Measurements from ENCODE around the gene SLCO1A2.
"Not testable (repeated sequence)": the region's sequence is repeated elsewhere in the genome, so short reads cannot be mapped to it uniquely, and the experiment has no call there.

SLCO1A2 gene, protein sequence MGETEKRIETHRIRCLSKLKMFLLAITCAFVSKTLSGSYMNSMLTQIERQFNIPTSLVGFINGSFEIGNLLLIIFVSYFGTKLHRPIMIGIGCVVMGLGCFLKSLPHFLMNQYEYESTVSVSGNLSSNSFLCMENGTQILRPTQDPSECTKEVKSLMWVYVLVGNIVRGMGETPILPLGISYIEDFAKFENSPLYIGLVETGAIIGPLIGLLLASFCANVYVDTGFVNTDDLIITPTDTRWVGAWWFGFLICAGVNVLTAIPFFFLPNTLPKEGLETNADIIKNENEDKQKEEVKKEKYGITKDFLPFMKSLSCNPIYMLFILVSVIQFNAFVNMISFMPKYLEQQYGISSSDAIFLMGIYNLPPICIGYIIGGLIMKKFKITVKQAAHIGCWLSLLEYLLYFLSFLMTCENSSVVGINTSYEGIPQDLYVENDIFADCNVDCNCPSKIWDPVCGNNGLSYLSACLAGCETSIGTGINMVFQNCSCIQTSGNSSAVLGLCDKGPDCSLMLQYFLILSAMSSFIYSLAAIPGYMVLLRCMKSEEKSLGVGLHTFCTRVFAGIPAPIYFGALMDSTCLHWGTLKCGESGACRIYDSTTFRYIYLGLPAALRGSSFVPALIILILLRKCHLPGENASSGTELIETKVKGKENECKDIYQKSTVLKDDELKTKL

DNA sequence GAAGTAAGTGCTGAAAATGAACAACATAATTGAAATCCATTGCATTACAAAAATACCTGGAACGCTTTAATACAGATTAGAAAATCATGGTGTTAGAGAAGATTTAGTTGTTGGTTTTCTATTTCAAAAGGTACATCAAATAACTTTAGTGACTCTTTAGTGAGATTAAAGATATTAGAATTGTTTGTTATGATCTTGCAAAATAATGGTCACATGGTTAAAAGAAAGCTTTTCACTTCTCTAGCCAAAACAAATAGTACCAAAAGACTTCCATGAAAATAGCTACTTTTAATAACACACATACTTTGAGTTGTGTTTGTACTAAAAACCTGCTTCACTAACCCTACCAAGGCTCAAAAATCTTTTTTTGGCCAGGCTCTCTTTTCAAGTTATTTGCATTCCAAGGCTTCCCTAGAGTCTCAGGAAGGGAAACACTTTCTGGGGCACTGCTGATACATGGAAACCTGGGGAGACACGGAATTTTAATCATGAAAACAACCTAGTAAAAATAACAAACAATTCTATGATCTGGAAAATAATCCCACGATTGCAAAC lies at the start of gene SLCO1A2:
TSS of gene SLCO1A2 (minus strand) at position 147 of the 555 bp plus-strand sequence. CDS start 270 bp downstream, outside the sequence.
- FAIRE-seq, result no peak

DNA sequence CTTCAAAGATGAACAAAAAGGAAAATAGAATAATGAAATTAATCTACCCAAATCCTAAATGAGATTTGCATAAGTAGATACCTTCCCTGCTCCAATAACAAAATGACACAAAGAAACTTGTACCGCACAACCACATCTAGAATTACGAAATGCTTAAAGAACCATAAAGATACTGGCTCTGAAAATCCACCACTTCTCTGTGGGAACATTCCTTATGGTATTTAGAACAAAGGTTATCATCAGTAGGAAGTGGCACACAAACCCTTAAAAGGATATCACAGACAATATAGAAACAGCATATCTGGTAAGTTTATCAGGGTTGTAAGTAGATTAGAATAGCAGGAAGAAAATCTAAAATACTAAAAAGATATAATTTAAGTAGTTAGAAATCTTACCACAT lies 49.5 kb upstream of the SLCO1A2 start:
- FAIRE-seq, result no peak

DNA sequence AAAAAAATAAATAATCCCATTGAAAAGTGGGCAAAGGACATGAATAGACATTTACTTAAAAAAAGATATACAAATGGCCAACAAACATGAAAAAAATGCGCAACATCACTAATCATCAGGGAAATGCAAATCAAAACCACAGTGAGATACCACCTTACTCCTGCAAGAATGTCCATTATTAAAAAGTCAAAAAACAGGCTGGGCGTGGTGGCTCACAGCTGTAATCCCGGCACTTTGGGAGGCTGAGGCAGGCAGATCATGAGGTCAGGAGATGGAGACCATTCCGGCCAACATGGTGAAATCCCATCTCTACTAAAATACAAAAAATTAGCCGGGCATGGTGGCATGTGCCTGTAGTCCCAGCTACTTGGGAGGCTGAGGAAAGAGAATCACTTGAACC lies 46.6 kb upstream of the SLCO1A2 start:
- FAIRE-seq, result not testable (repeated sequence)

DNA sequence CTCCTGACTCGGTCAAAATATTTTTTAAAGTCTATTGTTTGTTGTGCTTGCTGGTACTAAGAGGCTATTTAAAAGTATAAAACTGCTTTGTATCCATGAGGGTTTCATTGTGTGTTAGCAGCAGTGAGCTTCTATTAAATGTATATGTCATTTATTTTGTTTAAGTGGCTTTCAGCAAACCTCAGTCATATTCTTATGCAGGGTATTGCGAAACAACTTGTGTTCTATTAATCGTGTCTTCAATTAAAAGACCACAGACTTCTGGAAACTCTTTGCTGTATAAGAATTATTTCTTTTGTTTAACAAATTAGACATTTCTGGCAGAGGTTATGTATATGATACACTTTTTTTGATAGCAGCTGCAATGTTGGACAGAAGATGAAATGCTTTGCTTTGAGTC lies 44.5 kb upstream of the SLCO1A2 start:
- no peak for FAIRE-seq

DNA sequence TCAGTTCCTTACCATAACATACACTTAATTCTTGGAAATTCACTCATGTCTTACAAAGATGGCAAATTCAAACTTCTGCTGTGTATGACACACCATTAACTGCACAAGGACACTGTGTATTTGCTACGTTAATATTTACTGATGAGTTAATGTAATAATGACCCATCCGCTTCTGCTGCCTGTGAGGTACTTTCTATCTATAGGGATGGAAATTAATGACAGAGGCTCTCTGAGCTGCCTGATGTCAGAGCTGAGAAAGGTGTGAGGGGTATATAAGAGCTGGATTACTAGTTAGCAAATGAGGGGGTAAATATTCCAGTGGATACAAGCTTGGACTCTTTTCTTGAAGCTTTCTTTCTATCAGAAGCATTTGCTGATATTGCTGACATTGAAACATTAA lies 37.9 kb upstream of the SLCO1A2 start, which contains the start of gene IAPP:
TSS of gene IAPP (plus strand) at position 301 of the 400 bp plus-strand sequence. CDS start 450 bp downstream, outside the sequence.
- FAIRE-seq, result no peak

DNA sequence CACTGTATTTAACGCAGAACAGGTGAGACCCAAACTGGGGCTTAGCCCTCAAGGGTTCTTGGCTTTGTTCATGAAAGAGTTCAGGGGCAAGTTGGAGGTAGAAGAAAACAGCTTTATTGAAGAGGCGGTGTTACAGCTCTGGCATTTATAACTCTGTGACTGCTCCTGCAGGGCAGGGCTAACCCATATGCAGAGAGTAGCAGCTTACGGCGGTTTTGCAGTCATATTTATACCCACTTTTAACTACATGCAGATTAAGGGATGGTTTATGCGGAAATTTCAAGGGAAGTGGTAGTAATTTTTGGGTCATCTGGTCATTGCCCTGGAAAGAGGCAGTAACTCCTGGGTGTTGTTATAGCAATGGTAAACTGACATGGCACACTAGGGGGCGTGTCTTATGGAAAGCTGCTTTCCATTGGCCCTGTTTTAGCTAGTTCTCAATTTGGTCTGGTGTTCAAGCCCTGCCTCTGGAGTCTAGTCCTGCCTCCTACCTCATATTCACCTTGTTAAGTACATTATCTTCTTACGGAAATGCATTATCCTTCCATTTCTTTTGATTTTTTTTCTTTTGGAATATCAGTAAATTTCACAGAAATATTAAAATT lies 36.2 kb upstream of the SLCO1A2 start:
- FAIRE-seq, result no peak

DNA sequence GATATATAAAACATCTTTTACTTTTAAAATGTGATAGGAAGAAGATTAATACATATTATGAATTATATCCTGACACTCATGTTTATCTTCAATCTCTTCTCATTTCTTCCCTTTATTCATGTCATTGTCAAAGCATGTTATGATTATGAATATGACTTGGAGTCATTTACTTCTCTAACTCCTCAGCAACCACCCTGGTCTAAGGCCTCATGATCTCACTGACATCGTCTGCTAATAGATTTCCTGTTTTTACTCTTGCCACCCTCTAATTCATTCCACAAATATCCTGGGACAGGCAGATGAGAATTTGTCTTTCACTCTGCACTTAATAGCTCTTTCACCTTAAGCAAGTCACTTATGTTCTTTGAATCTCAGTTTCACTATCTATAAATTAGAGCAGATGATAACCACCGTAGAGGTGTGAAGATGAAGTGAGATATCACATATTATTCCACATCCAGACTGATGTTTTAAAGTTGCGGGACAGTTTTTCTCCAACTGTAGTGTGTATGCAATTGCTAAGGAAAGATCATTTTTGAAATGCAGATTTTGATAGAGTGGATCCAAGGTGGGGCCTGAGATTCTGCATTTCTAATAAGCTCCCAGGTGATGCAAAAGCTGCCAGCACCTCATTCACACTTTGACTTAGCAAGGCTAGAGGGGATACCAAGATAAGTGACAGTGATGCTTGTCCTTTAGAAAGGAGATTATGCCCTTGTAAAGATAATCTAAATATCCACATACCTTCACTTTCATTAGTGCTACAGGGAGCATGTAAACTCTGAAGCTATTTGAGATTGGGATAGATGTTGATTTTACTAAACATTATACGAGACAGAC lies 34.6 kb upstream of the SLCO1A2 start:
- FAIRE-seq, result no peak

DNA sequence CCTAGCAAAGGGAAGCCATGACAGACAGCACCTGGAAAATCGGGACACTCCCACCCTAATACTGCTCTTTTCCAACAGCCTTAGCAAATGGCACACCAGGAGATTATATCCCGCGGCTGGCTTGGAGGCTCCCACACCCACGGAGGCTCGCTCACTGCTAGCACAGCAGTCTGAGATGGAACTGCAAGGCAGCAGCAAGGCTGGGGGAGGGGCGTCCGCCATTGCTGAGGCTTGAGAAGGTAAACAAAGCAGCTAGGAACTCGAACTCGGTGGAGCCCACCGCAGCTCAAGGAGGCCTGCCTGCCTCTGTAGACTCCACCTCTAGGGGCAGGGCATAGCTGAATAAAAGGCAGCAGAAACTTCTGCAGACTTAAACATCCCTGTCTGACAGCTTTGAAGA lies 25.9 kb upstream of the SLCO1A2 start:
- not testable (repeated sequence) for FAIRE-seq

DNA sequence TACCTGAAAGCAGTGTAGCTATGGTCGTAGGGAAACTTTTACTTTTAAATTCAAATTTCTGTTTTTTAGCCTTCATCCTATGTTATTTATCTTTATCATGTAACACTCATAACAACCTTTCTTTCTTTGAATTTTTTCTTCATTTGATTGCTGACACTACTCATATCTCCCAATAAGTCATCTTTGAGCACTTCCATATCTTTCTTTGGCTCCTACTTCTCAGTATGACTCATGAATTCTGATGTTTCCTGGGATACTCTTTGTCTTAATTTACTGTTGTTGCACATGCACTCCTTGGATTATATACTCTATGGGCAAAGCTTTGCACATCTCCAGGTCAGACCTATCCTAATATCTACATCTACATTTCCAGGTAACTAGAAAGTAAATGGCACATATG lies 19.9 kb upstream of the SLCO1A2 start:
- FAIRE-seq, result no peak

DNA sequence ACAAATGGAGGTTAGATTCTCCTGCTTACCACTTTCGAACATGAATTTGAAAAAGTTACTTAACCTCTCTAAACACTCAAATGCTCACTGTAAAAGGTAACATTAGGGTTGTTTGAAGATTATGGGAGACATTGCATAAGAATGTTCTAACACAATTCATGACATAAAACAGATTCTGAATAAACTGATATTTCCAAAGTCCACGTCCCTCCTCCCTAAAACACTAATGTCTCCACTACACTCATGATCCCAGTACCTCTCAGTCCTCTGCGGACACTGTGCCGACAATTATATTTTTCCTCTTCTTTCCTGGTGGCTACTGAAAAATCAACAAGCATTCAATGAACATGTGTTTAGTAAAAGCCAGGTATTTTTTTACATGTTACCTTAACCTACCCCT lies 19.2 kb upstream of the SLCO1A2 start:
- no peak for FAIRE-seq

DNA sequence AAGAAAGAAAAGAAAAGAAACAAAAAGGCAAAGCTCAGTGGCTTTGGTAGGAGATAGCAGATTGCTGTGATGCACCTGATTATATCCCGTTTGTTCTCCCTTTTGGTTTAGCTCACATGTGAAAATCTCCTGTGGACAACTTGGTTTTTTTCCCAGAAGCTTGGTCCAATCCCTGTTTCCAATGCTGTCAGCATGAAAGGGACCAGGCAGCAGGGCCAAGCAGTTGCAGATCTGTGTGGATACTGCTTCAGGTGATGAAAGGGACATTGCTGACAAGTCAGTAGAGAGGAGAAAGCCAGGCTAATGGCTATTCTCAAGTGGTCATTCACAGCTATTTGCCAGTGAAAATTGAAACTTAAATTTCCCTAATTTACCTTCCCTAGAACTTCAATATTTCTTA lies 18.8 kb upstream of the SLCO1A2 start:
- FAIRE-seq, result no peak

DNA sequence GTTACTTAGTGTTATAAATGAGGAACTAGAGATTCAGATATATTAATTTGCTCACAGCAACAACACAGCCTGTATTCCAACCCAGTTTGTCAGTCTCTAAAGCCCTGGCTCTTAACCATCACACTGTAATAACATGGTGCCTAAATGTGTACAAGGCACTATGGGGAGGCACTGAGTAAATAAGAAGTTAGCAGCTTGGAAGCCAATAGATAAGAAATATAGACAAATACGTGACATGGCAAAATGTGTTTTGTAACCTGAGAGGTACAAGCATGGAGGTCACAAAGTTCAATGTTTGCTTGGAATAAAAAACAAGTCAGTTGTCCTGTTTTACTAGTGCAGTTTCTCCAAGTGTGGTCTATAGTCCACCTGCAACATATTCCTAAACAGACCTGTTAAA lies 16.3 kb upstream of the SLCO1A2 start:
- FAIRE-seq, result no peak

DNA sequence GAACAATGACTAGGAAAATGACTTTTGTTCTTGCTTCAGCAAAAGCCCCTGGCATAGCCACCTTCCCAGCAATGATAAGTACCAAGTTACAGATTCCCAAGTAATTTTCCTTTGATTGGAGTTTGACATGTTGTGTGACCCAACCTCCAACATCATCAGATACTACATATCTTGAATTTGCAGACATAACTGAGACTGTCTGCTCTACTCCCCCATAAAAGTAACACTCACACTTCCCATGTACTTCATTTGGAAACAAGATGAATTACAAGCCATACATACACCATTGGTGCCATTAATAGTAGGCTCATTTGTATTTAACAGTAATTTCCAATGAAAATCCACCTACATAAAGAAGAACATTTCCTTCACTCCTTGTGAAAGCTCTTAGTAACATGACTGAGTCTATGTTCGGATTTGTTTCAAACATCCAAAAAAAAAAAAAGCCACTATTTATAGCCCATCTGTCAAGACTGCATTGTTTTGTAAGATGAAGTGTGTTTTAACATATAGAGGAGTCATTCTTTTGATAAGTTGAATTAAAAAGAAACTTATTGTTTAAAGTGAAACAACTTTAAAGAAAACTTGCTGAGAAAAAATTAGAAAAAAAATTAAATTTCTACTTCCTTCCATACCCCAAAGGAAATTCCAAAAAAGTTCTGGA lies 12.0 kb upstream of the SLCO1A2 start:
- no peak for FAIRE-seq

DNA sequence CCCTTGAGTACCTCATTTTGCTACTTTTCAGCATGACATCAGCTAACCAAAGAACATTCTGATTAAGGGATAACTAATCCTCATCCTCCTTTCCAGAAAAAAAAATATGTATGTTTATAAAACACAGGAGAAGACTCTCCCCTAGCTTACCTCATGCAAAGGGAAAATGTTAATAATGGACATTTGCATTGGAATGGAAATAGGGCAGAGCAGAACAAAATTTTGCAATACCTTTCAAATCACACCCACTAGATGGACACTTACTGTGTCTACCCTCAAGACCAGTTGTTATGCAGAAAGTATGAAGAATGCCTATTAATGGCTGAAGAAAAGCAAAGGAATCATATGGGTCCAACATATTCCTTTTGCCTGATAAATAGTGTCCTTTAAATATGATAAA lies 8.9 kb upstream of the SLCO1A2 start:
- FAIRE-seq, result no peak

DNA sequence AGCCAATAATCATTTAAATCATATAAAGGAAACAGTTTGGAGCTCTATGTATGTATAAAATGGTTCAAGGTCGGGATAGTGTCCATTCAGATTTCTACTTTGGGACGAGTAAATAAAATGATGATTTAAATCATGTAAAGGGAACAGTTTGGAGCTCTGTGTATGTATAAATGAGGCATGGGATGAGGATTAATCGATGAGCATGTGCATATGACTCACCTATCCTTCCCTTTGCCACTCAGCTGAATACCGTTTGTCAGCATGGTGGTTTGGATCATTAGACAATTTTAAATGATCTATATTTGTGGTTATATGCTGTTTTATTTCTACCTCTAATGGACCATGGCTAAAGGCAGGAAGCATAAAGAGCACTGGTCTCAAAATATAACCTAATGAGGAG lies 7.1 kb upstream of the SLCO1A2 start:
- no peak for FAIRE-seq

DNA sequence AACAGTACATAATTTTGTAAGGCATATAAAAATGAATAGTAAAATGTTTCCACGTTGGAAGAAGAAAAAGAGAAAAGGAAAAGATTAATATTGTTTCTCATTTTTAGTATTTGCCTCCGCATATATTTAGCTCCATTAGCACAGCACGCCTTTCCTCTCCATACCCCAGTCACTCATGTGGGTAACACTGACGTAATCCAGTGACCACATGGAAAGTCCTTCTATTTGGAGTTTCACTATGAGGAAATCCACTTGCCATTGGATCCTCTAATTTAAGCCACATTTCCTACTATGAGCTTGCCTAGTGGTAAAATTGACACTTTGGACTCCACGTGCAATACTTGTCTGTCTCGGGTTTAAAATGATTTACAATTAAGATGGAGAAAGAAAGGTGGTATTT lies 5.7 kb upstream of the SLCO1A2 start:
- FAIRE-seq, result no peak

DNA sequence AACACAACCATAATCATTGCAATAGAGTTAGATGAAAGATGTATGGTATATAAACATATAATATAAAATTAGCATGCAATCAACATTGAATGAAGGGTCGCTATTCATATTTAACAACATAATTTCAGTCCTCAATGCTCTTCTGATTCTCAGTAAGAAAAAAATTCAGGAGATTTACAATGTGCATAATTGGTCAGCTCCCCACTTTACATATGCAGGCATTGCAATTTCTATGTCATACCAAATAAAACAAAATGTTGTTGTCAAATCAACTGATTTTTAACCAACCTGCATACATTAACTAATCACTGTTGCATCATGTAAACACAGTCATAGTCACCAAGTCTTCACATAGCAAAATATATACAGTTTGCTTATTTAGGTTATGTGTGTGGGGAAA lies 5.2 kb upstream of the SLCO1A2 start:
- no peak for FAIRE-seq

DNA sequence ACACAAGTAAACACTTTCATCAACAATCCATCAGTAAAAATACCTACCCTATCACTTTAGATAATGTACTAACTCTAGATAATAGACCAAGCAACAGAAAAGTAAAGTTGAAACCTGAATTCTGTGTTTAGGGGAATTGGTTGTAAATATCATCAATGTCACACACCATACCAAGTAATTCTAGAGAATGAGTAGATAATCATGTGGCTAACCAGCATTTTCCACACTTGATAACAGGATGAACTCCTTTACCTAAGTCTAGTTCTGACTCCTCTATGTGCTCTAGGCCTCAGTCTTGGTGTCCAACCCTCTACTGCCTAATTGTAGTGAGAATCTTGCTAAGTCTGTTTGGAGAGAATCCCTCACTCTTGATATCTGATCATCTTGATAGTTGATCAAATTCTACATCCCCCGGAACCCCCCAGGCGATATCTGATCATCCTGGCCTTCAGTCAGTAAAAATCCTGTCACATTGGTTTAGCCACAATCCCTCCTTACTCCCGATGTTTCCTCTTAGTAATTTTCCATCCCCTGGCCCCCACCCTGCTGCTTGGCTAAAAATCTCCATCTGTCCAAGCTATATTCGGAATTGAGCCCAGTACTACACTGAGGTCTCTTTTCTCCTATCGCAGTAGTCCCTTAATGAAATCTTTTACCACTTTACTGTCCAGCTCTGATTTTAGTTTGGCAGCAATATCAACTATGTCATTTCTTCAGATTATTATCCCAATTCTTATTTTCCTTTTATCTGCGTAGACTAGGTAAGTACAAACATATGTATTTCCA lies 3.4 kb upstream of the SLCO1A2 start:
- FAIRE-seq, result no peak

DNA sequence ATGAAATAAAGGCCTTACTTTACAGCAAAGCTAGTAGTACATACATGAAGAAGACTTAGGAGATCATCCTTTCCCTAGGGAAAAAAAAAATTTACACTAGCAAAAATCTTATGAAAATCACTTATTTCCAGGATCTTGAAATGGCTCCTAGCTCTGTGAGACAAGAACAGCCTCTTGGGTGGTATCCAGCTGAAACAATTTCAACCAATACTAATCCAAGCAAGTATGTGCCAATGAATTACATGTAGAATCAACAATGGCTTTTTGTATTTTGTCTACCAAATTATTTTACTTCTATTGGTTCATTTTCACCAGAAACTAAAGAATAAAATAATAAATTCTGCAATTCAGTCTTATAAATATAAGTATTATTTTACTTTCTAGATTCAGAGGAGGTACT lies 2.7 kb upstream of the SLCO1A2 start:
- FAIRE-seq, result no peak

DNA sequence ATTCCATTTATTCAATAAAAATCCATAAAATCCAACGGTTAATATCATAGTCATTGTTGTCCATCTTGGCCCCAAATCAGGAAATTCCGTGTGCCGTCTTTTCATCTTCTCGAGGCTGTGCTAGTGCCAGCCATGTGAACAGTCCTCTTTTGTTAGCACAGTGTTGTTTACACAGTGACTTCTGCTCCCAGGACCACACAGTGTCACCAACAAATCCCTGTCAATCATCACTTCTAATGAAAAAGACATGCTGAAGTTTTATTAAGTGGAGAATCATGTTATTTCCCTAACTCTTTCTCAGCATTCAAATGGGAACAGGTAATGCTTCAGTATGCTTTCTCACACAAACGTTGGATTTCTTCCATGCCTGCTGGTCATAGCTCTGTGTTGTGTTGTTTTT lies 1.9 kb upstream of the SLCO1A2 start:
- FAIRE-seq, result no peak

DNA sequence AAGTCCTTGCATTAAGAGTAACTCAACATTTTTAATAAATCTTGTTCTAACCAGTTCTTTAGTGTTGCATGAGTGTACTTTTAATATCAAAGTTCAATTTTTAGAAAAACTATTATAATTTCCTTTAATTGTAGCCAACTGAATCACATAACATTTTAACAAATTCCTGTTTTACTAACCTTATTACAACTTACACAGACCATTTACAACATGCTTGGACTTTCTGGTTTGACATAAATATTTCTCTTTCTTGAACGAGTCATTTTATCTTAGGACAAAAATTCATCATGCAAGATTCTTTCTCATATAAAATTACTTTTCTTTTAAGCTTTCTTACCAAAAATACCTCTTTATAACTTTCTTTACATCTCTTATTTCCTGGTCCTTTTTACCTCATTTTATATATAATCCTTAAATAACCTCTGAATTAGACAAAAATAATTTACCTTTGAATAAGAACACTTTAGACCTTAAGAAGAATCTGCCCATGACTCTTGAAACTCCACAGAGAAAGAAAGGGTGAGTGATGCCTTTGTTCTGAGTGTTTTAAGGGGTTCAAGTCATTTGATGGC lies 3.9 kb downstream of the SLCO1A2 start:
- peak; percentile 34 for FAIRE-seq

Measured in A204.1 (cell line).